ENCODE results near the gene JDP2. TPM values are rescaled to one million over a fixed set of nuclear protein-coding genes. Genes with fewer than 3 reads are reported as not detected.

JDP2 gene
- total RNA-seq, 1 experiment from 2014 or later: 42.4 TPM

- DNase-seq (ENCODE audit: extremely low read depth, low read depth): no peak
Observed at GRCh38 chr14:75406856-75407255, 21.0 kb upstream of the JDP2 start.

- DNase-seq (ENCODE audit: extremely low read depth, low read depth): no peak
Observed at GRCh38 chr14:75409316-75410205, 18.3 kb upstream of the JDP2 start.

- no peak for DNase-seq (ENCODE audit: extremely low read depth, low read depth)
Observed at GRCh38 chr14:75411214-75411540, 16.6 kb upstream of the JDP2 start.

- no peak for DNase-seq (ENCODE audit: extremely low read depth, low read depth)
Observed at GRCh38 chr14:75413013-75413412, 14.8 kb upstream of the JDP2 start.

- DNase-seq (ENCODE audit: extremely low read depth, low read depth): no peak
Observed at GRCh38 chr14:75417674-75418073, 10.1 kb upstream of the JDP2 start.

- DNase-seq (ENCODE audit: extremely low read depth, low read depth): no peak
Observed at GRCh38 chr14:75418850-75419768, 8.7 kb upstream of the JDP2 start.

GRCh38 chr14:75422169-75422568 is 5.7 kb upstream of the JDP2 start:
- DNase-seq (ENCODE audit: extremely low read depth, low read depth): no peak

- DNase-seq (ENCODE audit: extremely low read depth, low read depth): no peak
Observed at GRCh38 chr14:75424496-75424895, 3.3 kb upstream of the JDP2 start.

- no peak for DNase-seq (ENCODE audit: extremely low read depth, low read depth)
Observed at GRCh38 chr14:75425446-75425845, 2.4 kb upstream of the JDP2 start.

GRCh38 chr14:75426332-75427125 is 1.3 kb upstream of the JDP2 start:
- no peak for DNase-seq (ENCODE audit: extremely low read depth, low read depth)

GRCh38 chr14:75427126-75427481 is 718 bp upstream of the JDP2 start:
- no peak for DNase-seq (ENCODE audit: extremely low read depth, low read depth)

GRCh38 chr14:75428230-75429104 is 645 bp downstream of the JDP2 start:
- DNase-seq (ENCODE audit: extremely low read depth, low read depth): no peak

- DNase-seq (ENCODE audit: extremely low read depth, low read depth): no peak
Observed at GRCh38 chr14:75429562-75429961, 1.7 kb downstream of the JDP2 start.

GRCh38 chr14:75430116-75430515 is 2.3 kb downstream of the JDP2 start:
- DNase-seq (ENCODE audit: extremely low read depth, low read depth): no peak

- DNase-seq (ENCODE audit: extremely low read depth, low read depth): no peak
Observed at GRCh38 chr14:75430526-75430925, 2.7 kb downstream of the JDP2 start.

GRCh38 chr14:75430976-75431375 is 3.2 kb downstream of the JDP2 start:
- no peak for DNase-seq (ENCODE audit: extremely low read depth, low read depth)

- no peak for DNase-seq (ENCODE audit: extremely low read depth, low read depth)
Observed at GRCh38 chr14:75431827-75432226, 4.0 kb downstream of the JDP2 start.

- DNase-seq (ENCODE audit: extremely low read depth, low read depth): no peak
Observed at GRCh38 chr14:75432411-75432810, 4.6 kb downstream of the JDP2 start.

GRCh38 chr14:75433631-75434071 is 5.8 kb downstream of the JDP2 start:
- DNase-seq (ENCODE audit: extremely low read depth, low read depth): no peak
